GM12878 (cell line): ENCODE measurements around the gene NFKBIB. TPM values are rescaled to one million over a fixed set of nuclear protein-coding genes. Genes with fewer than 3 reads are reported as not detected.

Source experiments
- ATAC-seq: fragments of 200-7000 bp; cut with Tn5 transposase; 3 replicates; pipeline ENCODE4 v1.9.1; 2020; ENCODE audit warnings: mild to moderate bottlenecking, moderate library complexity
- BruUV-seq: library from RNA; stranded (reverse); fragments of 400-500 nt; replicated peaks from 2 replicates; lab custom pipeline; 2021; lab: Mats Ljungman, UMichigan
- CTCF ChIA-PET: fragments of 300-600 bp; sonication (Branson Sonifier 250); formaldehyde crosslinking; extraction: SDS; loops from one replicate; lab custom pipeline; 2021; ENCODE audit warnings: inconsistent platforms; lab: Yijun Ruan, JAX
- POLR2A ChIA-PET: fragments of 350-600 bp; formaldehyde crosslinking; extraction: SDS; loops from one replicate; lab custom pipeline; 2021; ENCODE audit warnings: inconsistent platforms; lab: Charles Lee
- RAD21 ChIA-PET: fragments of 300-600 bp; sonication (Branson Sonifier 250); formaldehyde crosslinking; loops from one replicate; lab custom pipeline; 2023; ENCODE audit warnings: antibody characterized with exemption; ENCODE audit not compliant: unreplicated experiment; lab: Charles Lee
- SMC1A ChIA-PET: fragments of 300-600 bp; sonication (Branson Sonifier 250); formaldehyde crosslinking; loops from one replicate; lab custom pipeline; 2023; ENCODE audit not compliant: unreplicated experiment, uncharacterized antibody; lab: Charles Lee
- DNase-seq: peaks from one replicate; pipeline ENCODE4 v3.0.0-alpha.2; 2011; ENCODE audit warnings: low read depth, low spot score
- FAIRE-seq: peaks from 3 replicates; lab custom pipeline; 2011; peaks lifted over from hg19 to GRCh38; lab: Jason Lieb, UNC
- H2AFZ ChIP-seq: 2 replicates; pipeline ENCODE4 v1.6.0; 2011; ENCODE audit warnings: low read depth, low read length, control low read depth; ENCODE audit not compliant: control insufficient read depth
- H3K27ac ChIP-seq: 2 replicates; pipeline ENCODE4 v1.5.1; 2011; ENCODE audit warnings: control low read depth; ENCODE audit not compliant: control insufficient read depth, insufficient read depth
- H3K27me3 ChIP-seq, 2 experiments: replicated peaks in 1 of 2; 2 replicates each; pipeline versions ENCODE4 v1.6.0 to v1.6.1; 2011; ENCODE audit warnings: low read length in 1 of 2; ENCODE audit not compliant: control insufficient read depth in 2 of 2, insufficient read depth in 2 of 2
- H3K36me3 ChIP-seq, 2 experiments: 2 replicates each; pipeline ENCODE4 v1.5.1; 2011; ENCODE audit warnings: low read length in 1 of 2; ENCODE audit not compliant: control insufficient read depth in 2 of 2, insufficient read depth in 2 of 2
- H3K4me1 ChIP-seq: 2 replicates; pipeline ENCODE4 v1.6.1; 2011; ENCODE audit warnings: mild to moderate bottlenecking, low read length, moderate library complexity, mixed read lengths; ENCODE audit not compliant: control insufficient read depth, insufficient read depth
- H3K4me2 ChIP-seq: 2 replicates; pipeline ENCODE4 v1.6.0; 2011; ENCODE audit warnings: control low read depth; ENCODE audit not compliant: control insufficient read depth, insufficient read depth
- H3K4me3 ChIP-seq: fragments of 200-600 bp; sonication (generic); 2 replicates; pipeline ENCODE4 v1.5.1; 2016
- H3K79me2 ChIP-seq: 2 replicates; pipeline ENCODE4 v1.6.0; 2011; ENCODE audit warnings: low read length; ENCODE audit not compliant: control insufficient read depth, insufficient read depth
- H3K9ac ChIP-seq: 2 replicates; pipeline ENCODE4 v1.8.0; 2011; ENCODE audit warnings: low read length, control low read depth, mixed read lengths; ENCODE audit not compliant: control insufficient read depth, insufficient read depth
- H3K9me3 ChIP-seq: replicated peaks from 3 replicates; pipeline ENCODE4 v1.5.1; 2011; ENCODE audit warnings: mild to moderate bottlenecking, low read length; ENCODE audit not compliant: control insufficient read depth, insufficient read depth
- H4K20me1 ChIP-seq: 2 replicates; pipeline ENCODE4 v1.6.0; 2011; ENCODE audit not compliant: control insufficient read depth, insufficient read depth
- BHLHE40 ChIP-seq, 2 experiments: fragments of 450-650 bp in 1 of 2; IDR thresholded peaks; 2 replicates each; pipeline ENCODE4 v1.6.1; 2011 to 2017; ENCODE audit warnings: low read depth in 2 of 2, borderline replicate concordance in 1 of 2, improper control_type of control experiment in 1 of 2, low read length in 1 of 2, mild to moderate bottlenecking in 1 of 2
- CHD2 ChIP-seq: IDR thresholded peaks from 2 replicates; pipeline ENCODE4 v1.6.1; 2011; ENCODE audit warnings: low read depth, low read length, improper control_type of control experiment, borderline replicate concordance
- DPF2 ChIP-seq: fragments of 450-650 bp; IDR thresholded peaks from 2 replicates; pipeline ENCODE4 v1.6.1; 2017; ENCODE audit warnings: mild to moderate bottlenecking
- GATAD2B ChIP-seq: fragments of 450-650 bp; conservative IDR thresholded peaks from 2 replicates; pipeline ENCODE4 v1.6.1; 2017; ENCODE audit warnings: low read depth, mild to moderate bottlenecking, moderate library complexity
- HDAC6 ChIP-seq: fragments of 200-600 bp; sonication (generic); IDR thresholded peaks from one replicate; pipeline ENCODE4 v1.8.0; 2017; ENCODE audit warnings: antibody characterized with exemption; ENCODE audit not compliant: unreplicated experiment
- IKZF1 ChIP-seq: fragments of 450-650 bp; conservative IDR thresholded peaks from 2 replicates; pipeline ENCODE4 v1.6.1; 2017; ENCODE audit warnings: antibody characterized with exemption, mild to moderate bottlenecking
- PAX5 ChIP-seq: IDR thresholded peaks from 2 replicates; pipeline ENCODE4 v1.6.1; 2011; ENCODE audit warnings: low read depth, low read length, borderline replicate concordance
- SRF ChIP-seq, 2 experiments: IDR thresholded peaks; 2 replicates each; pipeline ENCODE4 v1.6.1; 2011; ENCODE audit warnings: low read depth in 2 of 2, low read length in 2 of 2, mild to moderate bottlenecking in 1 of 2, moderate library complexity in 1 of 2
- ZNF622 ChIP-seq: fragments of 450-650 bp; IDR thresholded peaks from 2 replicates; pipeline ENCODE4 v1.6.1; 2017; ENCODE audit warnings: mild to moderate bottlenecking, inconsistent platforms
- ZZZ3 ChIP-seq: IDR thresholded peaks from 2 replicates; pipeline ENCODE4 v1.6.1; 2011; ENCODE audit warnings: low read depth; ENCODE audit not compliant: control insufficient read depth, insufficient read length
- WGBS: methylation state at CpG from one replicate; pipeline ENCODE4 v1.1.6; 2016; ENCODE audit warnings: low lambda C conversion rate; ENCODE audit not compliant: insufficient replicate concordance, insufficient coverage; ENCODE audit errors: missing lambda C conversion rate; 5-methylcytosine and 5-hydroxymethylcytosine counted together
- in situ Hi-C: fragments of 300-500 bp; cut with MboI; formaldehyde crosslinking; loops from 9 replicates; pipeline ENCODE4 v1.14.3; 2018; ENCODE audit warnings: mixed read lengths
- intact Hi-C: fragments of 100-400 bp; cut with micrococcal nuclease; formaldehyde crosslinking; loops from one replicate; pipeline ENCODE4 v1.14.2; 2022; ENCODE audit not compliant: unreplicated experiment
- polyA plus RNA-seq, 11 experiments: library from polyadenylated mRNA; depleted of rRNA in 4 of 11; unstranded in 6 of 11; stranded (reverse) in 5 of 11; fragments of >200 nt; fragmentation: Nextera tagmentation in 4 of 11; fragmentation: Illumina TruSeq in 1 of 11; extraction: Ambion mirVana in 4 of 11; extraction: Trizol in 1 of 11; gene quantifications; 1 replicate in 1 of 11; 2 replicates in 10 of 11; pipeline versions ENCODE4 v1.2.1 to v1.2.3, GENCODE V29; 2011 to 2016; ENCODE audit warnings: inconsistent platforms in 2 of 11, missing spikeins in 2 of 11, low read depth in 1 of 11
- total RNA-seq, 4 experiments: library from RNA; depleted of rRNA in 3 of 4; stranded (reverse); fragments of >200 nt in 3 of 4; fragmentation: Illumina TruSeq in 1 of 4; extraction: Trizol in 1 of 4; gene quantifications; 2 replicates each; pipeline versions ENCODE4 v1.2.1 to v1.2.3, GENCODE V29; 2013 to 2021
- TF ChIP-seq, protein P1 (sequence below): fragments of 450-650 bp; IDR thresholded peaks from 2 replicates; pipeline ENCODE4 v1.6.1; 2017; ENCODE audit warnings: low read depth, mild to moderate bottlenecking, moderate library complexity
- TF ChIP-seq, protein P2 (sequence below): fragments of 450-650 bp; IDR thresholded peaks from 2 replicates; pipeline ENCODE4 v1.6.1; 2016; ENCODE audit warnings: mild to moderate bottlenecking

The NFKBIB gene
- total and polyA plus RNA-seq, 10 of the 15 experiments (the other 5 are each of a cell fraction or from before 2014, with no cell fraction given) = 1.2 to 60.9 (median 31.0) TPM

DNA sequence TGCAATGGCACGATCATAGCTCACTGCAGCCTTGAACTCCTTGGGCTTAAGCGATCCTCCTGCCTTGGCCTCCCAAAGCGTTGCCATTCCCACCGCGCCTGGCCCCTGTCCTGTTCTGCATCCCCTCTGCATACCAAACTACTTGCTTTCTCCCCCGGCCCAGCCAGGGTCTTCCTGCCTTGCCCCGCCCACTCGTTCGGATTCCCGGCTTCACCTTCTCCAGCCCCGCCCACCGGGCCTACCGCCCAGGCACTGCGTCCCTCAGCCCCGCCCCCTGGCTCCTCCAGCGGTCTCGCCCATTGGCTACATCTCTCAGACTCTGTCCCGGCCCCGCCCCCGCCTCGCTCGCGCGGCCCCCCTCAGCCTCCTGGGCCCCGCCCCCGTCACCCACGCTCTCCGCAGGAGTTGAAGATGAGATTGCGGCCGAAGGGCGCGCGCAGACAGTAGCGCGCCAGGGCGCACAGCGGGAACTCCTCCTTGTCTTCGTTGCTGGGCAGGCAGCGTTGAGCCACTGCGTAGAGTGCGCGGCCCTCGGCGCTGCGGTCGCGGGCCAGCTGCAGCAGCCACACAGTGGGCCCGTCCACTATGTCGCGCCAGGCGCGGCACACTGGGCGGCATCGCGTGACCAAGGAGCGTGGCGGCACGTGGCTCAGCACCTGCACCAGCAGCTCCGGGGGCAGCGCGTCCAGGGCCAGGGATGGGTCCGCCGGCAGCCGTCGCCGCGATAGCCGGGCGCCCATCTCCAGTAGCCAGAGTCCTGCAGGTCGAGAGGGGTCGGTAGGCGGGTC lies 50.0 kb downstream of the NFKBIB start:
- Histone ChIP-seq H3K36me3 (no peaks in the 10 kb centered on the region), H3K27ac (no peak overlapping the region), H4K20me1 (no peaks in the 10 kb centered on the region), H3K27me3 (no peaks in the 10 kb centered on the region; a peak in 1 of 4 replicates), H3K9ac (no peak overlapping the region), H3K79me2 (no peaks in the 10 kb centered on the region), H3K4me2 (peak overlapping the region; percentile 18; the same call in 1 of the 2 replicates), H3K4me1 (no peaks in the 10 kb centered on the region), H2AFZ (no peak overlapping the region), H3K9me3 (no peaks in the 10 kb centered on the region; the same call in 2 of the 3 replicates), H3K4me3 (no peak overlapping the region)
- no peak for DNase-seq
- in situ Hi-C loops (no loop called here), intact Hi-C loops (no loop called here)
- ChIA-PET SMC1A (no interaction called here), POLR2A (no interaction called here), CTCF (no interaction called here), RAD21 (no interaction called here)
- no peak for FAIRE-seq
- TF ChIP-seq PAX5 (0 out of 2 replicates have a peak, but pooled peaks have one; percentile 53), GATAD2B (0 out of 2 replicates have a peak, but pooled peaks have one; percentile 41), SRF (IDR thresholded peaks at IDR 0.05; ENCODE audit: low read depth in 2 of 2, low read length in 2 of 2) (no peak), ZNF622 (no peak), ZZZ3 (no peak), DPF2 (no peak; the same call in 1 of the 2 replicates), BHLHE40 (IDR thresholded peaks at IDR 0.05; ENCODE audit: borderline replicate concordance in 1 of 2, low read depth in 2 of 2, low read length in 1 of 2) (peak; percentile 12 to 84; a peak in 3 of 4 replicates), IKZF1 (0 out of 2 replicates have a peak, but pooled peaks have one; percentile 17), CHD2 (no peak), HDAC6 (peak; percentile 66)
- TF ChIP-seq, protein P1, sequence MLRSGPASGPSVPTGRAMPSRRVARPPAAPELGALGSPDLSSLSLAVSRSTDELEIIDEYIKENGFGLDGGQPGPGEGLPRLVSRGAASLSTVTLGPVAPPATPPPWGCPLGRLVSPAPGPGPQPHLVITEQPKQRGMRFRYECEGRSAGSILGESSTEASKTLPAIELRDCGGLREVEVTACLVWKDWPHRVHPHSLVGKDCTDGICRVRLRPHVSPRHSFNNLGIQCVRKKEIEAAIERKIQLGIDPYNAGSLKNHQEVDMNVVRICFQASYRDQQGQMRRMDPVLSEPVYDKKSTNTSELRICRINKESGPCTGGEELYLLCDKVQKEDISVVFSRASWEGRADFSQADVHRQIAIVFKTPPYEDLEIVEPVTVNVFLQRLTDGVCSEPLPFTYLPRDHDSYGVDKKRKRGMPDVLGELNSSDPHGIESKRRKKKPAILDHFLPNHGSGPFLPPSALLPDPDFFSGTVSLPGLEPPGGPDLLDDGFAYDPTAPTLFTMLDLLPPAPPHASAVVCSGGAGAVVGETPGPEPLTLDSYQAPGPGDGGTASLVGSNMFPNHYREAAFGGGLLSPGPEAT = no peak
- TF ChIP-seq, protein P2, sequence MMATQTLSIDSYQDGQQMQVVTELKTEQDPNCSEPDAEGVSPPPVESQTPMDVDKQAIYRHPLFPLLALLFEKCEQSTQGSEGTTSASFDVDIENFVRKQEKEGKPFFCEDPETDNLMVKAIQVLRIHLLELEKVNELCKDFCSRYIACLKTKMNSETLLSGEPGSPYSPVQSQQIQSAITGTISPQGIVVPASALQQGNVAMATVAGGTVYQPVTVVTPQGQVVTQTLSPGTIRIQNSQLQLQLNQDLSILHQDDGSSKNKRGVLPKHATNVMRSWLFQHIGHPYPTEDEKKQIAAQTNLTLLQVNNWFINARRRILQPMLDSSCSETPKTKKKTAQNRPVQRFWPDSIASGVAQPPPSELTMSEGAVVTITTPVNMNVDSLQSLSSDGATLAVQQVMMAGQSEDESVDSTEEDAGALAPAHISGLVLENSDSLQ = no peak
- ATAC-seq = peak; percentile 91
- WGBS = 45% methylated on average over 51 of the region's 72 CpGs
- BruUV-seq = no TSS peak
